SK-N-MC (cell line): ENCODE results near the gene CYP2D6.
"Not testable (repeated sequence)": the region's sequence is repeated elsewhere in the genome, so short reads cannot be mapped to it uniquely, and the experiment has no call there.

Source experiments
- EZH2 ChIP-seq: fragments of 200-600 bp; sonication (generic); IDR thresholded peaks from one replicate; pipeline ENCODE4 v1.6.1; 2017; ENCODE audit warnings: antibody characterized with exemption
- FOXP2 ChIP-seq: optimal IDR thresholded peaks from 2 replicates; pipeline ENCODE3; 2011; ENCODE audit warnings: mild to moderate bottlenecking, moderate library complexity; ENCODE audit not compliant: insufficient read depth; ENCODE audit errors: extremely low read length, control extremely low read depth
- POLR2AphosphoS5 ChIP-seq: IDR thresholded peaks from 2 replicates; pipeline ENCODE4 v1.6.1; 2012; ENCODE audit warnings: mild to moderate bottlenecking, low read depth, low read length, borderline replicate concordance

DNA sequence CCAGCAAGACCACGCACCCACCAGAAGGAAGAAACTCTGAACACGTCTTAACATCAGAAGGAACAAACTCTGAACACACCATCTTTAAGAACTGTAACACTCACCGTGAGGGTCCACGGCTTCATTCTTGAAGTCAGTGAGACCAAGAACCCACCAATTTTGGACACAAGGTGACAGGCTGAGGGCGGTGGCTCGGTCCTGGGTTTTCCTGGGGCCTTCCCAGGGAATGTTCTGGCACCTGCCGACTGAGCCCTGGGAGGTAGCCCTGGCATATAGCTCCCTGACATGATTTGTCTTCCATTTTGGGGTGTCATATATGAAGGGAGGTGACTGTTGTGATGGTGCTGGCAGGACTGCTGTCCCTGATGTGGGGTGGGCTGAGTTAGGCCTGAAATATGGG lies 8.9 kb upstream of the CYP2D6 start:
- TF ChIP-seq EZH2, POLR2AphosphoS5, FOXP2: not testable (repeated sequence)
